Nephron progenitor cell (in vitro differentiated cells): ENCODE measurements around the gene ENSA.

Experiments
- DNase-seq: peaks from one replicate; pipeline ENCODE4 v3.0.0; 2021
- H3K27ac Mint-ChIP-seq: 2 replicates; pipeline ENCODE4 v1.8.0; 2021; ENCODE audit warnings: mild to moderate bottlenecking, moderate library complexity, mixed read lengths
- H3K27me3 Mint-ChIP-seq: 2 replicates; pipeline ENCODE4 v1.8.0; 2021; ENCODE audit warnings: mild to moderate bottlenecking, low read depth, mixed read lengths; ENCODE audit not compliant: poor library complexity
- H3K36me3 Mint-ChIP-seq: 2 replicates; pipeline ENCODE4 v1.8.0; 2021; ENCODE audit warnings: low read depth, mixed read lengths
- H3K4me1 Mint-ChIP-seq: 2 replicates; pipeline ENCODE4 v1.8.0; 2021; ENCODE audit warnings: mixed read lengths
- H3K4me3 Mint-ChIP-seq: 2 replicates; pipeline ENCODE4 v1.8.0; 2021; ENCODE audit warnings: mild to moderate bottlenecking, moderate library complexity, mixed read lengths
- H3K9me3 Mint-ChIP-seq: 2 replicates; pipeline ENCODE4 v1.8.0; 2021; ENCODE audit warnings: mild to moderate bottlenecking, moderate library complexity, mixed read lengths
- TF ChIP-seq, protein P1 (sequence below): fragments of 200-600 bp; sonication (generic); IDR thresholded peaks from 2 replicates; pipeline ENCODE4 v1.5.0; 2021; ENCODE audit warnings: antibody characterized with exemption

The ENSA gene, protein sequence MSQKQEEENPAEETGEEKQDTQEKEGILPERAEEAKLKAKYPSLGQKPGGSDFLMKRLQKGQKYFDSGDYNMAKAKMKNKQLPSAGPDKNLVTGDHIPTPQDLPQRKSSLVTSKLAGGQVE

DNA sequence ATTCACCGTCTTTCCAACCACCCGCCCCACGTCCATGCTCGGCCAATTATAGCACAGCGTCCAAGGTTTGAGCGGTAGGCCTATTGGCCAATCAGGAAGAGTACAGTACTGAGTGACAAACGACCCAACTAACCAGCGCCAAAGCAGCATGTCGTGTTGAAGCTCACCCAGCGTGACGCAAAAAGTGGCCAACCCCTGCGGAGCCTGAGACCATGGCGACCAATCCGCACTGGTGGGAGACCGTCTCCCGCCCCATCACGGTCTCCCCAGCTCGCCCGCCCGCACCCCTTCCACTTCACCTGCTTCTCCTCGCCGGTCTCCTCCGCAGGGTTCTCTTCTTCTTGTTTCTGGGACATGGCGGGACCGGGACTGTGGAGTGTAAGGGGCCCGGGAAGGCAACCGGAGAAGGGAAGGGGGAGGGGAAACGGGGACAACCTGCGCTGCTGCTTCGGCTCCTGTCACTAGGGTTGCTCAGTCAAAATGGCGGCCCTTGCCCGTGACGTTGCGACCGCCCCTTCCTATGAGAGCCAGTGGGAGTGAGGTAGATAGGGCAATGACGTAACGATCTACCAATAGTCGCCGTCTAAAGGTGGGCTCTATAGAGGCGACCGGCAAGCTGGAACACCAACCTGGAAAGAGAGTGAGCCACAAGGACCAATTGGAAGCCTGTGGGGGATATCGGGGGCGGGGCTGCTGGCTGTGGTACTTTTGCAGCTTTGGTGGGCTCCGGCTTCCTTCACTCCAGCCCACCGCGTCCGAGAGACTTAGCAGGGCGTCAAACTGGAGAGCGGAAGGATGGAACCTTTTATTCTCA lies at the start of gene ENSA:
ENSA (minus strand) TSS at position 498 of the 814 bp plus-strand sequence; CDS start at position 356, 142 bp downstream.
- Mint-ChIP-seq H3K4me3 (no peak within 1 kb of the TSS), H3K9me3 (no peaks in the 10 kb centered on the region), H3K27ac (no peak within 1 kb of the TSS), H3K27me3 (peaks cover 7% of the 10 kb centered on the region), H3K36me3 (peaks cover 32% of the 10 kb centered on the region), H3K4me1 (peaks cover 6% of the 10 kb centered on the region)
- DNase-seq = peak; percentile 94
- TF ChIP-seq, protein P1, sequence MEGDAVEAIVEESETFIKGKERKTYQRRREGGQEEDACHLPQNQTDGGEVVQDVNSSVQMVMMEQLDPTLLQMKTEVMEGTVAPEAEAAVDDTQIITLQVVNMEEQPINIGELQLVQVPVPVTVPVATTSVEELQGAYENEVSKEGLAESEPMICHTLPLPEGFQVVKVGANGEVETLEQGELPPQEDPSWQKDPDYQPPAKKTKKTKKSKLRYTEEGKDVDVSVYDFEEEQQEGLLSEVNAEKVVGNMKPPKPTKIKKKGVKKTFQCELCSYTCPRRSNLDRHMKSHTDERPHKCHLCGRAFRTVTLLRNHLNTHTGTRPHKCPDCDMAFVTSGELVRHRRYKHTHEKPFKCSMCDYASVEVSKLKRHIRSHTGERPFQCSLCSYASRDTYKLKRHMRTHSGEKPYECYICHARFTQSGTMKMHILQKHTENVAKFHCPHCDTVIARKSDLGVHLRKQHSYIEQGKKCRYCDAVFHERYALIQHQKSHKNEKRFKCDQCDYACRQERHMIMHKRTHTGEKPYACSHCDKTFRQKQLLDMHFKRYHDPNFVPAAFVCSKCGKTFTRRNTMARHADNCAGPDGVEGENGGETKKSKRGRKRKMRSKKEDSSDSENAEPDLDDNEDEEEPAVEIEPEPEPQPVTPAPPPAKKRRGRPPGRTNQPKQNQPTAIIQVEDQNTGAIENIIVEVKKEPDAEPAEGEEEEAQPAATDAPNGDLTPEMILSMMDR = no peak

DNA sequence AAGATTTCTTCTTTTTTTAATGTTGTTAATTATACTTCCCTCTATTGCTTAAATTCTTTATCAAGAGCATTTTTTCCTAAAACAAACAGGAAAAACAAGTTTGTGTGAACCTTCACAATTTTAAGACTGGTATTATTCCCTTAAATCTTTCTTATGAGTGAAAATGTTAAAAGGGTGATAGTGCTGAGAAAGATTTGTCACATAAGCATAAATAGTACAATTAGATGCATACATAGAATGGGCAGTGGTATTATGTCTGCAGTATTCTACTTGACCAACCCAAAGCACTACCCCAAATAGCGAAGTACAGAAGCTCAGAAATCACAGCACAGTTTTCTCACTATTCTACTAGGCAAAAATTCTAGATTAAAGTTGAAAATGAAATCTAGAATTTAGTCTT lies 49.6 kb upstream of the ENSA start:
- TF ChIP-seq, protein P1 = no peak

DNA sequence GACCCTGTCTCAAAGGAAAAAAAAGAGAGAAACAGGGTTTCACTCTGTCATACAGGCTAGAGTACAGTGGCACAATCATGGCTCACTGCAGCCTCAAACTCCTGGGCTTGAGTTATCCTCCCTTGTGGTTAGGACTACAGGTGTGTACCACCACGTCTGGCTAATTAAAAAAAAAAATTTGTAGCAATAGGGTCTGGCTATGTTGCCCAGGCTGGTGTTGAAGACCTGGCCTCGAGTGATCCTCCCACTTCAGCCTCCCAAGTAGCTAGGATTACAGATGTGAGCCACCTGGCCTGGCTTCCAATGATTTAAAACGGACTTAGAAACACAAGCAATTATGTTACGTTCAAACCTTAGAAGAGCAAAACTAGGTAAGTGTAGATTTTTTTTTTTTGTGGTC lies 45.5 kb upstream of the ENSA start:
- H3K4me1 Mint-ChIP-seq = no peaks in the 10 kb centered on the region
- H3K27me3 Mint-ChIP-seq = peaks cover 2% of the 10 kb centered on the region

More for the DNA sequence above, 49.6 kb upstream of the ENSA start:
- Mint-ChIP-seq H3K27me3 (peaks cover 2% of the 10 kb centered on the region), H3K9me3 (no peaks in the 10 kb centered on the region), H3K4me3 (no peak overlapping the region), H3K4me1 (no peaks in the 10 kb centered on the region), H3K27ac (no peak overlapping the region), H3K36me3 (peaks cover 42% of the 10 kb centered on the region)
- no peak for DNase-seq

DNA sequence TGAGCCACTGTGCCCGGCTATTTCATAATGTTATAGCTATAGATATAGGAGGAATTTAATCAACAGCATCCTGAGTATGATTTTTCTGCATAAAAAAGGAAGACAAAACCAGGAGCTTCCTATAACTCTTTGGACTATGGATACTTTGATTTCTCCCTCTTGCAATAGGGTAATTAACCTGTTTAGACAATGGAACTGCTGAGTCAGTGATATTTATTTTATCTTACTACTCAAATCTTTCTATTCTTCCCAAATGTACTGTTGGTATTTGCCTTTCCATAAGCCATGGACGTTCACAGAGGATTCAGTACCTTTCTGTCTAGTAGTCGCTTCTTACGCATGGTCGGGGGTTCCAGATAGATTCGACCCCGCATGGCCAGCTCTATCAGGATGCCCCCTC lies 33.9 kb upstream of the ENSA start:
- Mint-ChIP-seq H3K4me3 (no peak overlapping the region), H3K27me3 (no peaks in the 10 kb centered on the region), H3K36me3 (peaks cover 78% of the 10 kb centered on the region), H3K27ac (peak overlapping the region; percentile 27), H3K9me3 (no peaks in the 10 kb centered on the region), H3K4me1 (no peaks in the 10 kb centered on the region)
- DNase-seq = no peak
- TF ChIP-seq, protein P1 = no peak

More for the DNA sequence above, 45.5 kb upstream of the ENSA start:
- DNase-seq = no peak
- H3K4me3 Mint-ChIP-seq = no peak overlapping the region
- H3K9me3 Mint-ChIP-seq = no peaks in the 10 kb centered on the region
- peaks cover 45% of the 10 kb centered on the region for H3K36me3 Mint-ChIP-seq
- TF ChIP-seq, protein P1 = no peak
- H3K27ac Mint-ChIP-seq = no peak overlapping the region

DNA sequence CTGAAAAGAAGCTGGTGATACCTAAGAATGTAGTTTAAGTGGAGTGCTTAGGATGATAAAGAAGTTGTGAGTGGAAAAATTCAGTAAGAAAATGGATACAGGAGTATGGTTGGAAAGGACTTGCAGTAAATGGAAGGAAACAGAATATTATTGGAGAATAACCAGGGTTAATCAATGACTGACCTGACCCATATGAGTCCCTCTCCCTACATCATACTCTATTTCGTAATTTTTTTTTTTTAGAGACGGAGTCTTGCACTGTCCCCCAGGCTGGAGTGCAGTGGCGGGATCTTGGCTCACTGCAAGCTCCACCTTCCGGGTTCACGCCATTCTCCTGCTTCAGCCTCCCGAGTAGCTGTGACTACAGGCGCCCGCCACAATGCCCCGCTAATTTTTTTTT lies 33.4 kb upstream of the ENSA start:
- Mint-ChIP-seq H3K4me1 (no peaks in the 10 kb centered on the region), H3K9me3 (no peaks in the 10 kb centered on the region), H3K27ac (no peak overlapping the region), H3K36me3 (peaks cover 79% of the 10 kb centered on the region), H3K4me3 (no peak overlapping the region), H3K27me3 (peaks cover 1% of the 10 kb centered on the region)
- TF ChIP-seq, protein P1 = no peak
- no peak for DNase-seq
